CD4-positive, alpha-beta T cell treated with Interleukin-15 for 1 hour (primary cell): ENCODE results near the gene GDNF.
"Not testable (repeated sequence)": the region's sequence is repeated elsewhere in the genome, so short reads cannot be mapped to it uniquely, and the experiment has no call there.

Experiments
- DNase-seq: peaks from one replicate; pipeline ENCODE4 v3.0.0-alpha.2; 2020

The GDNF gene, protein sequence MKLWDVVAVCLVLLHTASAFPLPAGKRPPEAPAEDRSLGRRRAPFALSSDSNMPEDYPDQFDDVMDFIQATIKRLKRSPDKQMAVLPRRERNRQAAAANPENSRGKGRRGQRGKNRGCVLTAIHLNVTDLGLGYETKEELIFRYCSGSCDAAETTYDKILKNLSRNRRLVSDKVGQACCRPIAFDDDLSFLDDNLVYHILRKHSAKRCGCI

DNA sequence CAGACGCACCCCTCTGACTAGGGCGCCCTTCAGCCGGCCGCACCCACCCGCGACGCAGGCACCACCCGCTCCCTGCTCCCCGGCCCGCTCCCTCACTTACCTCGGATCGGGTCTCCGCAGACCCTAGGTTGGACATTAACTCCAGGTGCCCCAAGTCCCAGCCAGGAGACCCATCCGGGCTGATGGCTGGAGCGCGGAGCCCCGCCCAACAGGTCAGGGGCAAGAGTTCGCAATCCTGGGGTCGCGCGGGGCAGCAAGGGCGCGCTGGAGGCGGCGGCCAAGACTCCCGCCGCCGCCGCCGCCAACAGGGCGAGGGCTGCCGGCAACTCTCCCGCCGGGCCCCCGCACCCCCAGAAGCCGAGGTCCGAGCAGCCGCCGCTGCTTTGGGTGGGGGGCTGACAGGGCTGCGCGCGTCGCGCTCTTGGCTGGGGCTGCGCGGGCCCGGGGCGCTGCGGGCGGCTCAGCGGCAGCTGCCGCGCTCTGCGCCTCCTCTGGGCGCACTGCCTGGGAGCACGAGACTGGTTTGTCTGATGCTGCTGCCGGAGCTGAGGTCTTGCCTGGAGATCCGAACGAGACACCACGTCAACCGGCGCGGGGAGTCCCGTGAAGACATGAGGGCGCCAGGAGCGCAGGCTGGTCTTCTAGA is at the start of gene GDNF:
Gene GDNF, minus strand, starts transcription at position 635 of the 646 bp plus-strand sequence. CDS start 5,245 bp downstream, outside the sequence.
- no peak for DNase-seq

DNA sequence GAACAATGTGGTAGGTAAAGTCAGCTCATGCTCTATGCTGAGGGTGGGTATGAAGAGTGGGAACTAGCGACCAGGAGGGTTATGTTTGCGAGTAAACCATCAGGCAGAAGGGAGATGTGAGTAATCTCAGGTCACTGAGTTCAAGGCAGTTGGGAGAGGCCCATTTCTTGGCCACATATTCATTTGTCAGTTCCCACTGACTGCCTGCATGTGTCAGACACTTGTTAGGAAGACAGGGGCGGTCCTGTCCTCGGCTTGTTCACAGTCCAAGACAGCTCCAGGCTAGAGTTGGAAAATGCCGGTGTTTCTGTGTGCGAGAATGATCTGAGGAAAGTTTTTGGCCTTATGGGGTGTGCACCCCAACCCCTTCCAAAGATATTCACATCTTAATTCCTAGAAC is 48.6 kb upstream of the GDNF start:
- DNase-seq, result no peak

DNA sequence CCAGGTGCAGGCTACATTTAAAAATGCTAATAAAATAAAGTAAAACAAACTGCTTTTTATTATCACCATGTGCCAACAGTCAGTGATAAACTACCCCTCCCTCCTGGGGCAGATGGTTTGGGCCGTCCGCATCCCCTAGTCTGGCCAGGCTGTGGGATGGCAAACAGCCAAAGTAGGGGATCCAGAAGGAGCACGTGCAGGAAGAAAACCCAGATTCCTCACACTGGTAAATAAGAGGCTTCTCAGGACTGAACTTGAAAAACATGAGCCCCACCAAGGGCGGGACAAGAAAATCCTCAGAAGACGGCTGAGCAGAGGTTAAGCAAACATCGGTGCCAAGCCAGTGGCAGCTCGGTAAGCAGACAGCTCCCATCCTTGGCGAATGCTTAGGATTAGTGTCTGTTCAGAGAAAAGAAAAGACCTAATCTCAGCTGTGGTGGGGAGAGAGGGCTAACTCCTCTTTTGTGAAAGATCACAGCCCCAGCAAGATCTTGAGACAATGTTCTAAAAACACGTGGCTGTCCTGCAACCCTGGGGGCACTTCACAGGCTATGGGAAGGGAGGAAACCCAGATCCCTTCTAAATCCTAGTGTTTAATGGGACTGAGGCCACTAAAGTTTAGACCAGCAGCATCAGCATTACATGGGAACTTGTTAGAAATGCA is 46.5 kb upstream of the GDNF start:
- no peak for DNase-seq

DNA sequence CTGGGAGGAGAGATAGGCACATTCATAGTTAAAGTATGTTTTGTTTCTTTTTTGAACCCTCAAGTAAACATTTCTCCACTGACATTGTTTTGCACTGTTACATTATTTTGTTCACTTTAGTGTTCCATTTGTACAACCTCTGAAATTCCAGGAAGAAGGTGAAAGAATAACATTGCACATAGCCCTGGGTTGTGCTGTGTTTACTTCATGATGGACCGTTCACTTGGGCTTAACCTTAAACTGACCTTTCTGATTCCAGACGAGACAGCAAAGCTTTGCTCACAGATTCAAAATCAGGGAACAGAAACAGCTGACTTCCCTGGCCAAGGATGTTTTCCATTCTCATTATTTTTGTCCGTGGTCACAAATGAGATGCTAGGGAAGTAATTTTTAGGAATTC is 42.8 kb upstream of the GDNF start:
- no peak for DNase-seq

DNA sequence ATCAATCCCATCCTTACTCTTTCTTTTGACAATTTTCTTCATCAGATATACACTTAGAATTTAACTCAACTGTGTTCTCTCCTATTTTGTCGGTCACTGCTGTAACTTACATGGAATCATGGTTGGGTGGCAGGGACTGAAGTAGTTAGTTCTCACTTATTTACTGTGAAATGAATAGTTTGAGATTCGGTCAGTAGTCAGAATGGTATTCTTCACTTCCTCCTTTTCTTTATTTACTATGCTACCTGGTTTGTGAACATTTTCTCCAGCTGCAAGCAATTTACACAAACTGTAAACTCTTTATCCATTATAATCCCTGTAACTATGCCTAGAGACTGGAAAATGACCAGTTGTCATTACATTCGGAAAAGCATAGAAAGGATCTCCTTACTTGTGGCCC is 41.5 kb upstream of the GDNF start:
- no peak for DNase-seq

DNA sequence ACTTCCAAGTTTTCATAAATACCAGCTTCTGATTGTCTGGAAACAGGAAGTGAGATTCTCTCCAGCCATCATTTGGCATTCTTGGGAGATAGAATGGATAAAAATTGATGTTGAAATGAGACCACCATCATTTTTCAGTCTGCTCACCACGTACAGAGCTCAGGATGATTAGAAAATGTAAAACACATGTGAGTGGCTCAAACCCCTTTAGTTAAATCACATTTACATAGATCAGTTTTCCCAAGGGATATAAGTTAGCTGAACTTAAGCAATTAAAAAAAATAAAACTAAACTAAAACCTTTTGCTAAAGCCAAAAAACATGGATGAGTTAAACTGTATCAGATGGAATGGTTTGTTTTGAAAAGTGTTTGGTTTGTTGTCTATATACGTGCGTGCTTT is 37.1 kb upstream of the GDNF start:
- DNase-seq, result no peak

DNA sequence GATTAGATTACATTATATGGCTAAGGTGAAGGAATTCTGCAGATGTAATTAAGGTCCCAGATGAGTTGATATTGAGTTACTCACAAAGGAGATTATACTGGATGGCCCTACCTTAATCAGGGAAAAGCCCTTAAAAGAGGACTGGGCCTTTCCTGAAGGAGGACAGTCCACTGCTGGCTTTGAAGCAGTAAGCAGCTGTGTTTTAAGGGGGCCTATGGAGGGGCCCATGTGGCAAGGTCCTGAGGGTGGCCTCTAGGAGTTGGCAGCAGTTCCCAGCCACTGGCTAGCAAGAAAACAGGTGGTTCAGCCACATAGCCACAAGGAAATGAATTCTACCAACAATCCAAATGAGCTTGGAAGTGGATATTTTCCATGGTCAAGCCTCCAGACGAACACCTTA is 36.4 kb upstream of the GDNF start:
- no peak for DNase-seq

DNA sequence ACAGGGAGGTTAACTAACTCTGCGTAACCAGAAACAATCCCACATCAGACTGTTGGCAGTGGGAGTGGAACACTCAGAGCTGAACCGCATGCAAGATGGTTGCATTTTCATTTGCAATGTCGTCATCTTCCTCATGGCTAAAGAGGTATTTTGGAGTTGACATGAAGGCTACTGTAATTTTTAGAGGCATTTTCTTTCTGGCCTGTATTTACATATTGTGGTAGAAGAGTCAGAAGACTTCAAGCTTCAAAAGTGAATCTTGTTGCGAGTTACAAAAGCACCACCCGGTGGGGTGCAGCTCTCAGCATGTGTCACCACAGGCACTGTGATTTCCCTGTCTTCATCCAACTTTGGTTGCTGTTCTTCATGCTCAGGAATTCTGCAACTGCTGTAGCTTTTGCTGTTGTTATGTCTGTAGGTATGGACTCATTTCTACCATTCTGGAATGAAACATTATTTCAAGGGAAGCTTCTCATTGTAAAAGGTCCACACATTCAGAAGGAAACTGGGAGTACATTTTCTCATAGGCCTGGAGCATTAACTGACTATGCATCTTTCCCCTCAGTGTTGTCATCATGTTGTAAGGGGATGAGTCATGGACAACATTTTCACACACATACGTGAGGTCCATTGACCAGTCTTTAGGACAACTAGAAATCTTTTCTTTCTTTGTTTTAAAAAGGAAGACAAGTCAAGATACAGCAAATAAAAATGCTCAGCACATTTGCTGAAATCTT is 35.4 kb upstream of the GDNF start:
- no peak for DNase-seq

DNA sequence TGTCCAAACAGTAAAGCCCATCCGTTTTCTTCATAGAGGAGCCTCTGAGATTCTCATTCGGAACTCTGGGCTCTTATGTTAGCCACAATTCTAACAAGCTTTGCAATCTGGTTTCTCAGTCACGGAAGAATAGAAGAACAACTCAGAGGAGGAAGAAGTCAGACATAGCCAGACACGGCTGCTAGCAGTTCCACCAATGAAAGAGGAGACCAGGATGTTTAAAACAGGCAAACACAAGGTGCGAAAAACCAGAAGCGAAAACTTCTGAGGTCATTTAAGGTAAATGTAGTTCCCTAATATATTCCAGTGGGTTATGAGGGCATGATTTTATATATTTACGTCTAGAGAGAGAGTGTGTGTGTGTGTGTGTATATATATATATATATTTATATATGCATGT is 34.1 kb upstream of the GDNF start:
- no peak for DNase-seq

DNA sequence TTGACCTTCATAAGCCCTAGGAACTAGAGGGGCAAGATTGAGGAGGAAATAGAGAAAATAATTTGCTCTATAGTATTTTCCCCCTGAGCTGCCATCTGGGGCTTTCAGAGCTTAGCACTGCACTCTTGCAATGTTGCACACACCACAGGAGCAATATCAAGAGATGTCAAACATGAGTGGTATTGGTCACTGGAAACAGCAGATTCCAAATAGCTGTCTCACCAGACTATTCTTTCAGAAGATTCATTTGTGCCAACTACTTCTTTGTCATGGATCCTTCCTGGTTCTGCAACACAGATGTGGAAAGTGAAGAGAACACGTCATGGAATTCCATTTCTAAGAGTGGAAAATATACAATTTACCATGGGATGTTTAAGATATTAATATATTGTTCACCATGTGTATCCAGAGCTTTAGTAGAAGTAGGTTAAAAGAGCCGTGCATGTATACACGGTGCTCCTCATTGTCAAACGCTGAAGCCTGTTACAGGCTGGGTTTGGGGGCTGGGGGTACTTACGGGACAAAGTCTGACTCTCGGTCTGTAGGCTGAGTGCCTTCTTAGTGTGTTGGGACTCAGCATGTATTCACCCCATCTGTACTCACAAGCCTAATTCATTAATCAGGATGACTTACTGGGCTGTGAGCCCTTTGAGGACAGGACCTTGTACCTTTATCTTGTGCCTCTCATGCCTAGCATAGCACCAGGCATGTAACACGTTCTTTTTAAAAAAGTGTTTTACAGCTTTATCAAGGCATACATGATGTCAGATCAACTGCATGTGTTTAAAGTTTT is 31.4 kb upstream of the GDNF start:
- no peak for DNase-seq

DNA sequence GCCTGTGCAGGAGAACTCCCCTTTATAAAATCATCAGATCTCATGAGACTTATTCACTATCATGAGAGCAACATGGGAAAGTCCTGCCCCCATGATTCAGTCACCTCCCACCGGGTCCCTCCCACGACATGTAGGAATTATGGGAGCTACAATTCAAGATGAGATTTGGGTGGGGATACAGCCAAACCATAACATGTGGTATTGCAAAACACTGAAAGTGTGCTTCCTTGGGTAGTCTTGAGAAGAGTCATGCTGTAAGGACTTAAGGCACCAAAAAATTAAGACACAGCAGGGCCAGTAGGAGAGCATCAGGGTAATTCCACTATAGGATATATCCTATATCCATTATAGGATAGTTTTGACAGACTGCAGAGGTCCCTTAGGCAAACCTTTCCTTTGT is 29.4 kb upstream of the GDNF start:
- no peak for DNase-seq

DNA sequence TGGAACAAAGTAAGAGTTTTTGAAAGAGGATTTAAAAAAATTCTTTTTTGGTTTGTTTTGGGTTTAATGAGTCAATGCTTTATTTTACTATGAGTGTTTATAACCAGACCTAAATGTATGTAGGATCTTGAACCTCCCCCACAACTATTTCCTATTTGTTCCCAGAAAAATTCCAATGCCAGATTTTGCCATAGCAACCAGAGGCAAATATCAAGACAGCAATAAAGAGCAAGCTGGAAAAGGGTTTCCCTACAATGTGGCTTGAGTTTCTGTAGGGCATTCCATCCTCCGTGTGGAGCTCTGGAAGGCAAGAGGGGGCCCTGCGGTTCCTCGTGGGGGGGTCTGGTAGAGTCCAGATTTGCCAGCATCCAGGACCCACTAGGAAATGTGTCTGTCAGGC is 27.8 kb upstream of the GDNF start:
- DNase-seq, result no peak

DNA sequence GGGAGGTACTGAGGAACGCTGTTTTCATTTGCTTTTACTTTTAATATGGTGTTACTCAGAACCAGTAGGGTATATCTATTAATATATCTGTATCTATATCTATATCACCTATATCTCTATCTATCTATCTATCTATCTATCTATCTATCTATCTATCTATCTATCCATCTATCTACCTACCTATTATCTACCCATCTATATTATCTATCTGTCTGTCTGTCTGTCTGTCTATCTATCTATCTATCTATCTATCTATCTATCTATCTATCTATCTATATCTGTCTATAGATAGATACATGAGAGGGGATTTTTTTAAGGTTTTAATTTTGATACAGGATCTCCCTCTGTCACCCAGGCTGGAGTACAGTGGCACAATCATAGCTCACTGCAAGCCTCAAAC is 23.1 kb upstream of the GDNF start:
- not testable (repeated sequence) for DNase-seq

DNA sequence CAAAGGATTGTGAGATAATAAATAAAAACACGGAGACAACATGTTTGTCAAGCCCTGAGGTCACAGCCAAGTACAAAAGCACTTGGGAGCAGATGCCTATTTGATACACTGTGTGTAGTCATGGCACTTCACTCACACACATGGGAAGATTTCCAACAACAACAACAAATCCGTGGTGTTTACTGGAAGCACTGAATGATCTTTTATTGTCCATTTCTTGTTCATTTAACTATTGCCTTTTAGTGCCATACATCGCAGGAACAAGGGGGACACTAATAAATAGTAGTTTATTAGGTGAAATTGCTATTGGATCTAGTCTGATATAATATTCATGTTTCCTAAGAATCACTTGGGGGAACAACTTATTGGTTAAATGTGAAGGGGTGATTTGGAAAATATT is 20.4 kb upstream of the GDNF start:
- DNase-seq, result no peak

DNA sequence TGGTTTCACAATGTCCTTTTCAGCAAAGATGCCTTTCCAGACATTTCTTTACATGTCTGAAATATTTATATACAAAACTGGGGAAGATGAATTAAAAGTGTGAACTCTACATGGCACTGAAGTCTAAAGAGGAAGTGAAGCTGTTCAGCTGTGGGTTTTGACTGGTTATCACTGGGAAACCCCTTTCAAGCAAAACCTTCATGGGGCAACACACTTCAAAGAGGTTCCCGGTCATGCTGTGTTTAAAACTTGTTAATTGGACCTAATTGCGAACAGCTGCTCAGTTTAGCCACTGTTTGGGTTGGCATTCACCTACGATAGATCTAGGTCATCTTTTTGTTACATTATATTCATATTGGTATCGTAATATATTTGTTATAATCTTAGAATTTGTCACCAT is 20.0 kb upstream of the GDNF start:
- no peak for DNase-seq

DNA sequence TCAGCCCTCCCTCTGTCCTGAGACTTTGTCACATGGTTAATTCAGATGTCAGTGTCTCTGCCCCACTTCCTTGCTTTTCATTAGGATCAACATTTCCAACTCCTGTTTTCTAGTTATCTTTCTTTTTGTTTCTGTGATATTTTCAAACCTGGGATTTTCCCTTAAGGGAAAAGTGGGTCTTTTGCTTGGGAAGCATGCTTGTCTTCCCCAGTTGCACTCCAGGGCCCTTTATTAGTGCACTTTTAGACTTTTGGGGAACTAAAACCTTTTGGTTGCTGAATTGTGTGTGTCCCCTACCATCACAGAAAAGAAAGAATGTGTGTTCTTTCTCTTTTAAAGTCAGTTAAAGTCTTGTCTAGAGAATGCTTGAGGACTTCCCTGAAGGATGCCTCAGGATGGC is 18.4 kb upstream of the GDNF start:
- no peak for DNase-seq

DNA sequence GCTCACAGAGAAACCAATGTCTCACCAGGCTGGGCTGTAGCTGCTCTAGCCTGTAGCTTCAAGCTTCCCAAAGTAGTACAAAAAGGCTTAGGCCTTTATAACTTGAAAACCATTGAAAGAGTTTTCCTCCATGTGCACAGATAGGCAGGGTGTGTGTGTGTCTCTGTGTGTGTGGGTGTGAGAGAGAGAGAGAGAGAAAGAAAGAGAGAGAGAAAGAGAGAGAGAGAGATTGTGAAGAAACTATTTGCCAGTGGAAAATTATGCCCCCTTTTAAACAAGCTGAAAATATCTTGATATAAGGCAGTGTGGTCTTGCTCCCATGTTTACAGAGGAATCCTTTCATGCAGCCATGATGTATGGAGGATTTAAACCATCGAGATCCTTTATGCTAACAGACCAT is 17.9 kb upstream of the GDNF start:
- DNase-seq, result no peak

DNA sequence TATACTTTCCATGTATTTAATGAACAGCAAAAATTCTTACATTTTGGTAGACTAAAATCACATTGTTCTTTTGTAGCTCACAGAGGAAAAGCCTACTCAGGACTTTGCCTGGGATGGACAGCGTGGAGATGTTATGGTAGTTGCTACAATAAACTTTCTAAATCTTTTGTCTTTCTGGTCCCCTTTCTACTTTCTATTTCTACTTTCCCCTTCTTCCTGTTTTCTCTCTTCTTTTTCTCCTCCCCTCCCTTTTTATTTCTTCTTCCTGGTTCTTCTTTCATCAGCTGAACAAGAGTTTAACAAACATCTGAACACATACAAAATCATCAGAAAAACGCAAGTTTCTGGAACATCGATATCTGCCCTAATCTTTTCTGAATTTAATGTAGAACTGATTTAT is 15.6 kb upstream of the GDNF start:
- DNase-seq, result no peak

DNA sequence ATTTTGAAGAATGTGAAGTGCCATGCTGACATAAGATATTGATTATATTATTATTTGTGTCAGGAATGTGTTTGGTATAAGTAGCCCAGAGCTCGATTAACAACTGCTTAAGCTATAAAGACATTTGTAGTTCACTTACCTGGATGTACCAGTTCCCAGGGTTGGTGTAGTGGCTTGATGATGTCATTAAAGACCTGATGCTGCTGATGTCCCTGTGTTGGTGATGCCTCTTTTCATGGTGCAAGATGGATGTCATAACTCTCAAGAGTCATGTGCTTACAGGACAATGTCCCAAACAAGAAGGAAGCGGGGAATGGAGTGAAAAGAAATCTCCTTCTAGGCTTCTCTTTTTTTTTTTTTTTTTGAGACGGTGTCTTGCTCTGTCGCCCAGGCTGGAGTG is 11.5 kb upstream of the GDNF start:
- no peak for DNase-seq

DNA sequence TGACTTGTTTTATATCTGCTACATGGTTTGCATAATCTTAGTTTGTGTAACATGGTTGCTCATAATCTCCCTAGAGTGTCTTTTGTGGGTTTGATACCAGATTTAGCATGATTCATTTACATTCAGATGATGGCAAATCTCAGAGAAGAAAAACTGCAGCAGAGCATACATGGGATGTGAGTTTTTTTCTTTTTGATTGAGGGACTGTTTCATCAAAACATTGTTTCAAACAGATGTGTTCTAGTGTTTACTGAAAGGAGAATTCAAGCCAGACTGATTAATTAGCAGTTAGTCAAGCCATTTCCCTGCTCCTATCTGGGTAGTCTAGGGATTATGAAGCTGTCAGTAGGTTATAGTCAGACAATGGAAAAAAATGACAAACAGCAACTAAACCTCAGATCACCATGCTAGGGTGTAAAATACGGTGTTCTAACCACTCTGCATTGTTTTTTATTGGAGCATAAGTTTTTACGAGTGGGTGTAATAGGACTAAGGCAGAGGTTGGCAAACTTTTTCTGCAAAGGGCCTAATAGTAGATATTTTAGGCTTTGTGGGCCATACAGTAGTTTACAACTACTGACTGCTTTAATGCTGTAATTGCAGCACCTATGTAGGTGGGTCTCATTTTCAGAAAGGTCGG is 10.5 kb upstream of the GDNF start:
- no peak for DNase-seq

DNA sequence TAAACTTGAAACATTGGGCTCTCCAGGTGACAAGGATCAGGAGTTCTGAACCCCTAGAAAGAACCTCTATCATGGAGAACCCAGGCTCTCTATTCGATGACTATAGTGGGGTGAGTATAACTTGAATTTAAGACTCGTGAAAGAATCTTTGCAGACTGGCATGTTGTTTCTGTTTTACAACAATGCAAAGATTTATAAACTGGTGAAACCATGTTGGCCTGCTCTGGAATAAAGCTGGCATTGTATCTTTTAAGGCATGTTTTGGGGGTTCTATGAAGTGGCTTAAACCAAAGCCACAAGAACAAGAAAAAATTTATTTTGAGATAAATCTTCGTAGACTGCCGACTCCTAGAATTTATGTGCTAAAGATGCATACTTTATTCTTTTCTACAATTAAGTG is 9.8 kb upstream of the GDNF start:
- DNase-seq, result no peak

DNA sequence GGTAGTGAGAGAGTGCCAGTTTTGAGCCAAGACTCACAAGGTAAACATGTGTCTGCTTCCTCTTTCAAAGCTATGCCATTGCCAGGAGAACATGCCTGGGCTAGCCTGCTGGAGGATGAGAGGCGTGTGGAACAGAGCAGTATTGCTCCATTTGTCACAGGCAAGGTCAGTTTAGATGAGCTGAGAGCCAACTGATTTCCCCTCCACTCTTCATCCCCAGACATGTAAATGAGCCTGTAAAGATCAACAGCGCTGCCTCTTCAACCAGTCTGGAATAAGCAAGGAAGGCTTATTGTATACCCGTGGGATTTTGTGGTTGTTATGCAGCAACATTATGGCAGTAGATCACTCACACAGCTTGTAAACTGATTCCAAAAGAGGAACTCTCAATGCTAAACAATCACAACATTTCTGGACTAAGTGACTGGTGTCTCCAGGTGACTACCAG is 8.2 kb upstream of the GDNF start:
- DNase-seq, result no peak
